ENCODE measurements around the gene TBRG1. TPM values are rescaled to one million over a fixed set of nuclear protein-coding genes. Genes with fewer than 3 reads are reported as not detected.

TBRG1 gene
- total and polyA plus RNA-seq, 2 of the 8 experiments (the other 6 are each of a cell fraction or from before 2014, with no cell fraction given) = 16.3 to 26.7 TPM

DNA sequence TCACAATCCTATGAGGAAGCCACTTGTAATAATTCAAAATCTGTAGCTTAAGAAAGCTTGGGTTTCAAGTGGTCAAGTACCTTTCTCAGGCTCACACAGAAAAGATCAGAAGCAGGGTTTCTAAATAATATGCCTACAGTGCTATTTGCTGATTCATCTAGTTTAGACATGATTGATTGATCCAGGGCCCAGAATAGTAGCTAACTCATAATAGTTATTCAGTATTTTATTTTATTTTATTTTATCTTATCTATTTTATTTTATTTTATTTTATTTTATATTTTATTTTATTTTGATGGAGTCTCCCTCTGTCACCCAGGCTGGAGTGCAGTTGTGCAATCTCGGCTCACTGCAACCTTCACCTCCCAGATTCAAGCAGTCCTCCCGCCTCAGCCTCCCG lies 27.4 kb upstream of the TBRG1 start:
- FAIRE-seq (no peak), DNase-seq (ENCODE audit: low read depth in 1 of 2, low spot score in 2 of 2) (no peak)
- Histone ChIP-seq H2BK15ac (ENCODE audit: low read length) (no peak overlapping the region), H2BK120ac (replicated peaks; ENCODE audit: low read depth, low read length) (no peak overlapping the region), H4K20me1 (replicated peaks in 1 of 2; ENCODE audit: control insufficient read depth in 1 of 2, insufficient read depth in 2 of 2, low read length in 2 of 2) (no peaks in the 10 kb centered on the region), H3K23ac (ENCODE audit: insufficient read length) (no peak overlapping the region), H3K9ac (replicated peaks in 1 of 4; ENCODE audit: extremely low read depth in 1 of 4, low read depth in 3 of 4, low read length in 3 of 4) (no peak overlapping the region), H4K5ac (ENCODE audit: insufficient read length, low read depth, low read length) (no peak overlapping the region), H2BK12ac (ENCODE audit: low read depth, low read length) (no peak overlapping the region), H3K9me3 (ENCODE audit: insufficient read depth in 2 of 2, low read depth in 1 of 2, low read length in 1 of 2) (no peaks in the 10 kb centered on the region), H3K14ac (ENCODE audit: insufficient read length) (no peak overlapping the region), H3K79me1 (ENCODE audit: low read depth, low read length) (no peaks in the 10 kb centered on the region), H3K23me2 (ENCODE audit: low read depth, low read length) (no peaks in the 10 kb centered on the region; the same call in 1 of the 2 replicates), H2BK20ac (ENCODE audit: low read length) (no peak overlapping the region), H3K27ac (ENCODE audit: low read depth, low read length) (no peak overlapping the region), H3K4ac (replicated peaks; ENCODE audit: insufficient read length, low read depth, low read length) (no peak overlapping the region), H2AK5ac (ENCODE audit: low read depth, low read length) (no peak overlapping the region), H3K4me2 (ENCODE audit: insufficient read depth in 1 of 2, low read depth in 2 of 2, low read length in 2 of 2) (no peak overlapping the region), H3K4me3 (ENCODE audit: extremely low read depth in 1 of 4, insufficient read depth in 2 of 4, low read depth in 3 of 4, low read length in 4 of 4) (no peak overlapping the region), H4K8ac (ENCODE audit: extremely low read depth, insufficient read depth, low read length) (no peak overlapping the region), H3K56ac (replicated peaks; ENCODE audit: insufficient read length, low read depth, low read length) (no peak overlapping the region), H4K91ac (replicated peaks; ENCODE audit: insufficient read length, low read length) (no peak overlapping the region), H3K4me1 (replicated peaks in 1 of 4; ENCODE audit: control insufficient read depth in 3 of 4, insufficient read depth in 4 of 4, low read length in 3 of 4) (no peaks in the 10 kb centered on the region), H2BK5ac (ENCODE audit: low read depth, low read length) (no peak overlapping the region), H3K36me3 (ENCODE audit: control insufficient read depth in 2 of 4, insufficient read depth in 4 of 4, low read length in 3 of 4) (no peaks in the 10 kb centered on the region), H3K27me3 (replicated peaks in 1 of 4; ENCODE audit: control insufficient read depth in 3 of 4, extremely low read depth in 1 of 4, insufficient read depth in 3 of 4, low read length in 3 of 4) (no peaks in the 10 kb centered on the region), H3K18ac (ENCODE audit: extremely low read depth, low read length) (no peak overlapping the region), H2AFZ (ENCODE audit: low read length) (no peak overlapping the region), H3K79me2 (ENCODE audit: control insufficient read depth in 1 of 2, insufficient read depth in 2 of 2, low read length in 2 of 2) (no peaks in the 10 kb centered on the region)
- ChIA-PET POLR2A (ENCODE audit: partially characterized antibody) (no interaction called here), CTCF (ENCODE audit: partially characterized antibody) (interaction anchor here (0.9 to 1.4 kb wide), 4 partner anchors 9 to 191 kb away, joined by 3 to 5 read pairs (median 4); no protein-coding TSS in a partner anchor)
- WGBS, 2 experiments (ENCODE audit: extremely low coverage in 1 of 2, insufficient coverage in 1 of 2, insufficient read length in 1 of 2, insufficient replicate concordance in 2 of 2, low coverage in 1 of 2, low lambda C conversion rate in 2 of 2, missing lambda C conversion rate in 1 of 2) = 91% methylated on average over 3 of the region's 3 CpGs; no CpG with 5 or more reads in 1 of the 2 experiments
- TF ChIP-seq TCF12 (IDR thresholded peaks at IDR 0.05; ENCODE audit: low read depth, low read length) (no peak), CHD1 (IDR thresholded peaks at IDR 0.05; ENCODE audit: low read depth, low read length) (no peak), SIRT6 (IDR thresholded peaks at IDR 0.05; ENCODE audit: low read length) (no peak)
- TF ChIP-seq, protein P1, sequence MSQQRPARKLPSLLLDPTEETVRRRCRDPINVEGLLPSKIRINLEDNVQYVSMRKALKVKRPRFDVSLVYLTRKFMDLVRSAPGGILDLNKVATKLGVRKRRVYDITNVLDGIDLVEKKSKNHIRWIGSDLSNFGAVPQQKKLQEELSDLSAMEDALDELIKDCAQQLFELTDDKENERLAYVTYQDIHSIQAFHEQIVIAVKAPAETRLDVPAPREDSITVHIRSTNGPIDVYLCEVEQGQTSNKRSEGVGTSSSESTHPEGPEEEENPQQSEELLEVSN (IDR thresholded peaks at IDR 0.05) = no peak

Measured in H1 (cell line).